ENCODE results near the gene SLC30A10. TPM values are rescaled to one million over a fixed set of nuclear protein-coding genes. Genes with fewer than 3 reads are reported as not detected.
A peak's percentile ranks its signal among the peaks of the same experiment; 100 is the strongest.

Gene SLC30A10
- total and polyA plus RNA-seq, 2 of the 13 experiments (the other 11 are each of a cell fraction or from before 2014, with no cell fraction given): 20.9 to 30.2 TPM

DNA sequence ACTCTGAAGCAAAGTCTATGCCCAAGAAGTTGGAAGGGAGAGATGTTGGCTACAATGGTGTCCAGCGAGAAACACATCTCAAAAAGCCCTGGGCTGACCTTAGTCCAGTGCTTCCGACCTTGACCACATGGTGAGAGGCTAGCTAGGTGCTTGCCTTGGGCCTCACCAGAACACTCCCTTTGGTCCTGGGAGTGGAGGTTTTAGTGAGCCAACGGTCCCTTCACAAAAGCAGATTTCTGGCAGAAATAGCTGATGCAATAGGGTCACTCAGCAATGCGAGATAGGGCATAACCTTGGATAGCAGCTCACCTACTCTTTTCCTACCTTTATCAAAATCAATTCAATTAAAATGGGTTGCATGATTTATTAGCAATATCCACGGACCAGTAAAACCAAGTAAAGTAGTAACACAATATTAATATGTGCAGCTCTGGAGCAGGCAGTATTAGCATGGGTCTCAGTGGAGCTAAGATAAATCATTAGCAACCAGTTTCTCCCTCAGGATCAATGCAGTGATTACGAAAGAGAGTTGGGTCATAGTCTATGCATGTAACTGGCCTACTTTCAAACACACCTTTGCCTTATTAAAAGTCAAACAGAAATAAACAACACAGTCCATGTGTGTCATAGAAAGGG lies 1.9 kb downstream of the SLC30A10 start (continued):
- TF ChIP-seq, protein P1, sequence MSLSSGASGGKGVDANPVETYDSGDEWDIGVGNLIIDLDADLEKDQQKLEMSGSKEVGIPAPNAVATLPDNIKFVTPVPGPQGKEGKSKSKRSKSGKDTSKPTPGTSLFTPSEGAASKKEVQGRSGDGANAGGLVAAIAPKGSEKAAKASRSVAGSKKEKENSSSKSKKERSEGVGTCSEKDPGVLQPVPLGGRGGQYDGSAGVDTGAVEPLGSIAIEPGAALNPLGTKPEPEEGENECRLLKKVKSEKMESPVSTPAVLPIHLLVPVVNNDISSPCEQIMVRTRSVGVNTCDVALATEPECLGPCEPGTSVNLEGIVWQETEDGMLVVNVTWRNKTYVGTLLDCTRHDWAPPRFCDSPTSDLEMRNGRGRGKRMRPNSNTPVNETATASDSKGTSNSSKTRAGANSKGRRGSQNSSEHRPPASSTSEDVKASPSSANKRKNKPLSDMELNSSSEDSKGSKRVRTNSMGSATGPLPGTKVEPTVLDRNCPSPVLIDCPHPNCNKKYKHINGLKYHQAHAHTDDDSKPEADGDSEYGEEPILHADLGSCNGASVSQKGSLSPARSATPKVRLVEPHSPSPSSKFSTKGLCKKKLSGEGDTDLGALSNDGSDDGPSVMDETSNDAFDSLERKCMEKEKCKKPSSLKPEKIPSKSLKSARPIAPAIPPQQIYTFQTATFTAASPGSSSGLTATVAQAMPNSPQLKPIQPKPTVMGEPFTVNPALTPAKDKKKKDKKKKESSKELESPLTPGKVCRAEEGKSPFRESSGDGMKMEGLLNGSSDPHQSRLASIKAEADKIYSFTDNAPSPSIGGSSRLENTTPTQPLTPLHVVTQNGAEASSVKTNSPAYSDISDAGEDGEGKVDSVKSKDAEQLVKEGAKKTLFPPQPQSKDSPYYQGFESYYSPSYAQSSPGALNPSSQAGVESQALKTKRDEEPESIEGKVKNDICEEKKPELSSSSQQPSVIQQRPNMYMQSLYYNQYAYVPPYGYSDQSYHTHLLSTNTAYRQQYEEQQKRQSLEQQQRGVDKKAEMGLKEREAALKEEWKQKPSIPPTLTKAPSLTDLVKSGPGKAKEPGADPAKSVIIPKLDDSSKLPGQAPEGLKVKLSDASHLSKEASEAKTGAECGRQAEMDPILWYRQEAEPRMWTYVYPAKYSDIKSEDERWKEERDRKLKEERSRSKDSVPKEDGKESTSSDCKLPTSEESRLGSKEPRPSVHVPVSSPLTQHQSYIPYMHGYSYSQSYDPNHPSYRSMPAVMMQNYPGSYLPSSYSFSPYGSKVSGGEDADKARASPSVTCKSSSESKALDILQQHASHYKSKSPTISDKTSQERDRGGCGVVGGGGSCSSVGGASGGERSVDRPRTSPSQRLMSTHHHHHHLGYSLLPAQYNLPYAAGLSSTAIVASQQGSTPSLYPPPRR (CRISPR knock-in tag; IDR thresholded peaks at IDR 0.05; ENCODE audit: borderline replicate concordance): peak; percentile 64; the same call in 1 of the 2 replicates
- TF ChIP-seq ZNF652 (CRISPR knock-in tag; IDR thresholded peaks at IDR 0.05; ENCODE audit: borderline replicate concordance, low read depth): peak; percentile 12; the same call in 1 of the 2 replicates
- TF ChIP-seq GLI4 (CRISPR knock-in tag; IDR thresholded peaks at IDR 0.05; ENCODE audit: borderline replicate concordance): no peak
- no peak for TF ChIP-seq SP1 (IDR thresholded peaks at IDR 0.05)
- no peak for TF ChIP-seq SP1 (CRISPR knock-in tag; IDR thresholded peaks at IDR 0.05)
- TF ChIP-seq, protein P2, sequence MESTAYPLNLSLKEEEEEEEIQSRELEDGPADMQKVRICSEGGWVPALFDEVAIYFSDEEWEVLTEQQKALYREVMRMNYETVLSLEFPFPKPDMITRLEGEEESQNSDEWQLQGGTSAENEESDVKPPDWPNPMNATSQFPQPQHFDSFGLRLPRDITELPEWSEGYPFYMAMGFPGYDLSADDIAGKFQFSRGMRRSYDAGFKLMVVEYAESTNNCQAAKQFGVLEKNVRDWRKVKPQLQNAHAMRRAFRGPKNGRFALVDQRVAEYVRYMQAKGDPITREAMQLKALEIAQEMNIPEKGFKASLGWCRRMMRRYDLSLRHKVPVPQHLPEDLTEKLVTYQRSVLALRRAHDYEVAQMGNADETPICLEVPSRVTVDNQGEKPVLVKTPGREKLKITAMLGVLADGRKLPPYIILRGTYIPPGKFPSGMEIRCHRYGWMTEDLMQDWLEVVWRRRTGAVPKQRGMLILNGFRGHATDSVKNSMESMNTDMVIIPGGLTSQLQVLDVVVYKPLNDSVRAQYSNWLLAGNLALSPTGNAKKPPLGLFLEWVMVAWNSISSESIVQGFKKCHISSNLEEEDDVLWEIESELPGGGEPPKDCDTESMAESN (CRISPR knock-in tag; conservative IDR thresholded peaks at IDR 0.05): peak; percentile 24; the same call in 1 of the 2 replicates
- no peak for TF ChIP-seq HDAC6 (IDR thresholded peaks at IDR 0.05; ENCODE audit: low read depth, low read length)
- TF ChIP-seq, protein P3, sequence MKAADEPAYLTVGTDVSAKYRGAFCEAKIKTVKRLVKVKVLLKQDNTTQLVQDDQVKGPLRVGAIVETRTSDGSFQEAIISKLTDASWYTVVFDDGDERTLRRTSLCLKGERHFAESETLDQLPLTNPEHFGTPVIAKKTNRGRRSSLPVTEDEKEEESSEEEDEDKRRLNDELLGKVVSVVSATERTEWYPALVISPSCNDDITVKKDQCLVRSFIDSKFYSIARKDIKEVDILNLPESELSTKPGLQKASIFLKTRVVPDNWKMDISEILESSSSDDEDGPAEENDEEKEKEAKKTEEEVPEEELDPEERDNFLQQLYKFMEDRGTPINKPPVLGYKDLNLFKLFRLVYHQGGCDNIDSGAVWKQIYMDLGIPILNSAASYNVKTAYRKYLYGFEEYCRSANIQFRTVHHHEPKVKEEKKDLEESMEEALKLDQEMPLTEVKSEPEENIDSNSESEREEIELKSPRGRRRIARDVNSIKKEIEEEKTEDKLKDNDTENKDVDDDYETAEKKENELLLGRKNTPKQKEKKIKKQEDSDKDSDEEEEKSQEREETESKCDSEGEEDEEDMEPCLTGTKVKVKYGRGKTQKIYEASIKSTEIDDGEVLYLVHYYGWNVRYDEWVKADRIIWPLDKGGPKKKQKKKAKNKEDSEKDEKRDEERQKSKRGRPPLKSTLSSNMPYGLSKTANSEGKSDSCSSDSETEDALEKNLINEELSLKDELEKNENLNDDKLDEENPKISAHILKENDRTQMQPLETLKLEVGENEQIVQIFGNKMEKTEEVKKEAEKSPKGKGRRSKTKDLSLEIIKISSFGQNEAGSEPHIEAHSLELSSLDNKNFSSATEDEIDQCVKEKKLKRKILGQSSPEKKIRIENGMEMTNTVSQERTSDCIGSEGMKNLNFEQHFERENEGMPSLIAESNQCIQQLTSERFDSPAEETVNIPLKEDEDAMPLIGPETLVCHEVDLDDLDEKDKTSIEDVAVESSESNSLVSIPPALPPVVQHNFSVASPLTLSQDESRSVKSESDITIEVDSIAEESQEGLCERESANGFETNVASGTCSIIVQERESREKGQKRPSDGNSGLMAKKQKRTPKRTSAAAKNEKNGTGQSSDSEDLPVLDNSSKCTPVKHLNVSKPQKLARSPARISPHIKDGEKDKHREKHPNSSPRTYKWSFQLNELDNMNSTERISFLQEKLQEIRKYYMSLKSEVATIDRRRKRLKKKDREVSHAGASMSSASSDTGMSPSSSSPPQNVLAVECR (CRISPR knock-in tag; IDR thresholded peaks at IDR 0.05; ENCODE audit: borderline replicate concordance): peak; percentile 53; the same call in 1 of the 2 replicates
- TF ChIP-seq, protein P4, sequence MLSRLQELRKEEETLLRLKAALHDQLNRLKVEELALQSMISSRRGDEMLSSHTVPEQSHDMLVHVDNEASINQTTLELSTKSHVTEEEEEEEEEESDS (CRISPR knock-in tag; IDR thresholded peaks at IDR 0.05; ENCODE audit: borderline replicate concordance): 0 out of 2 replicates have a peak, but pooled peaks have one; percentile 64
- TF ChIP-seq, protein P5, sequence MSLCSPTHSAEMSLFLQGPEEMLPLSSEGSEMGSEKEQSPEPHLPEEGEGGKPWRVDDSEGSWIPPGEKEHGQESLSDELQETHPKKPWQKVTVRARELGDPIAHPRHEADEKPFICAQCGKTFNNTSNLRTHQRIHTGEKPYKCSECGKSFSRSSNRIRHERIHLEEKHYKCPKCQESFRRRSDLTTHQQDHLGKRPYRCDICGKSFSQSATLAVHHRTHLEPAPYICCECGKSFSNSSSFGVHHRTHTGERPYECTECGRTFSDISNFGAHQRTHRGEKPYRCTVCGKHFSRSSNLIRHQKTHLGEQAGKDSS (CRISPR knock-in tag; IDR thresholded peaks at IDR 0.05; ENCODE audit: borderline replicate concordance, low read depth): no peak
- TF ChIP-seq TGIF2 (CRISPR knock-in tag; IDR thresholded peaks at IDR 0.05): peak; percentile 57; the same call in 1 of the 2 replicates
- TF ChIP-seq ZNF451 (CRISPR knock-in tag; IDR thresholded peaks at IDR 0.05): 0 out of 2 replicates have a peak, but pooled peaks have one; percentile 51
- no peak for TF ChIP-seq ZBTB42 (CRISPR knock-in tag; IDR thresholded peaks at IDR 0.05)
